Body of pancreas (tissue), 4 donors: ENCODE data around the gene SEC31A.

ENCODE experiments used
- CTCF ChIP-seq, 7 experiments: fragments of 450-650 bp in 4 of 7; fragments of 200-600 bp in 3 of 7; sonication (generic) in 3 of 7; IDR thresholded peaks; one replicate each; pipeline ENCODE4 v1.5.1; 2016 to 2019; ENCODE audit warnings: antibody characterized with exemption in 7 of 7
- POLR2A ChIP-seq, 3 donors: fragments of 450-650 bp; IDR thresholded peaks; one replicate each; pipeline ENCODE4 v1.6.1; 2016; ENCODE audit warnings: antibody characterized with exemption in 3 of 3, mild to moderate bottlenecking in 2 of 3

GRCh38 chr4:82864336-82864979 lies 26.5 kb downstream of the SEC31A start:
- TF ChIP-seq CTCF (IDR thresholded peaks at IDR 0.05): no peak
- TF ChIP-seq POLR2A (IDR thresholded peaks at IDR 0.05): no peak
